HL-60 (cell line): ENCODE data around the gene OR2W3.

Experiments used
- DNase-seq, 2 experiments: peaks; one replicate each; pipeline ENCODE4 v3.0.0-alpha.2; 2010 to 2020; ENCODE audit warnings: low read depth in 1 of 2, low spot score in 1 of 2
- H3K27ac ChIP-seq: fragments of 250-450 bp; sonication (Bioruptor Pico); replicated peaks from 2 replicates; pipeline ENCODE4 v1.5.1; 2020; ENCODE audit warnings: mild to moderate bottlenecking, moderate library complexity
- H3K27me3 ChIP-seq: fragments of 250-450 bp; sonication (Bioruptor Pico); 2 replicates; pipeline ENCODE4 v1.5.1; 2021; ENCODE audit warnings: mild to moderate bottlenecking, moderate library complexity; ENCODE audit not compliant: insufficient read depth, poor library complexity, severe bottlenecking
- H3K4me3 ChIP-seq: replicated peaks from 2 replicates; pipeline ENCODE4 v1.5.1; 2011; ENCODE audit warnings: mild to moderate bottlenecking, control low read depth, low read length; ENCODE audit not compliant: insufficient read depth
- CTCF ChIP-seq: IDR thresholded peaks from one replicate; pipeline ENCODE4 v1.5.1; 2011; ENCODE audit warnings: low read length, control low read depth, inconsistent platforms; ENCODE audit not compliant: insufficient read depth
- GABPA ChIP-seq: IDR thresholded peaks from 2 replicates; pipeline ENCODE4 v1.6.1; 2012; ENCODE audit warnings: low read depth
- POLR2AphosphoS5 ChIP-seq: IDR thresholded peaks from 2 replicates; pipeline ENCODE4 v1.6.1; 2012; ENCODE audit warnings: low read depth
- REST ChIP-seq: IDR thresholded peaks from 2 replicates; pipeline ENCODE4 v1.6.1; 2012; ENCODE audit warnings: low read depth; ENCODE audit not compliant: insufficient replicate concordance
- SPI1 ChIP-seq: IDR thresholded peaks from 2 replicates; pipeline ENCODE4 v1.6.1; 2012; ENCODE audit warnings: low read depth, mild to moderate bottlenecking, borderline replicate concordance

The OR2W3 gene

GRCh38 chr1:247849616-247850015 is 45.8 kb upstream of the OR2W3 start:
- Histone ChIP-seq H3K27me3 (no peaks in the 10 kb centered on the region), H3K4me3 (no peak overlapping the region), H3K27ac (no peak overlapping the region)
- DNase-seq, result no peak
- no peak for TF ChIP-seq CTCF
- no peak for TF ChIP-seq GABPA
- TF ChIP-seq REST, result no peak
- TF ChIP-seq SPI1, result no peak
- TF ChIP-seq POLR2AphosphoS5, result no peak

- DNase-seq, result no peak
- Histone ChIP-seq H3K27ac (no peak overlapping the region), H3K27me3 (peaks cover 9% of the 10 kb centered on the region), H3K4me3 (no peak overlapping the region)
- no peak for TF ChIP-seq REST
- no peak for TF ChIP-seq GABPA
- no peak for TF ChIP-seq POLR2AphosphoS5
- no peak for TF ChIP-seq SPI1
- no peak for TF ChIP-seq CTCF
These were observed 40.4 kb upstream of the OR2W3 start for GRCh38 chr1:247854899-247855545.

- no peak for TF ChIP-seq GABPA
- no peak for TF ChIP-seq SPI1
- no peak for TF ChIP-seq POLR2AphosphoS5
- TF ChIP-seq REST, result no peak
- TF ChIP-seq CTCF, result no peak
- Histone ChIP-seq H3K27me3 (peaks cover 9% of the 10 kb centered on the region), H3K4me3 (no peak overlapping the region), H3K27ac (no peak overlapping the region)
- DNase-seq, result no peak
These were observed 39.5 kb upstream of the OR2W3 start for GRCh38 chr1:247855911-247856310.
